NT2/D1 (cell line): ENCODE results near the gene ENTPD5.

Experiments used
- SUZ12 ChIP-seq: IDR thresholded peaks from 2 replicates; pipeline ENCODE4 v1.6.1; 2011; ENCODE audit not compliant: insufficient read length, insufficient read depth; ENCODE audit errors: extremely low read depth
- YY1 ChIP-seq: IDR thresholded peaks from 2 replicates; pipeline ENCODE4 v1.6.1; 2011; ENCODE audit not compliant: insufficient read length, insufficient read depth

DNA sequence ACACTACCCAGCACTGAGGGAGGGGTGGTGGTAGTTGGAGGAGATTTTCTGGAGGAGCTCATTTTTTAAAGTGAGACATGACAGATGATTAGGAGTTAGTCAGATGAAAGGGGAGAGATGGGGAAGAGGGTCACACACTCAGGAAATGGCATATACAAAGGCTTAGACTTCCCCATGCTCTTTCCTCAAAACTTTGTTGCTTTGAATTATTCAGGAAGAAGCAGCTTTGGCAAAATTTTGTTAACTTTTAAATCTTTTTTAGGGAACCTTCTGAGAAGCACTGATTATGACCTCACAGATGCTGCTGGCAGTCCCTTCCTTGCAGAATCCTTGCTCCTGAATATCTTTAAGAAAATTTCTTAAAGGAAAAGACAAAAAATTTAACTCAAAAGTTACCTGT lies 45.3 kb upstream of the ENTPD5 start:
- no peak for TF ChIP-seq SUZ12
- TF ChIP-seq YY1, result no peak
